DMS79 treated with DMSO at 0.1 percent for 48 hours (cell line): Measurements from ENCODE around the gene EZH1.
"Not testable (repeated sequence)": the region's sequence is repeated elsewhere in the genome, so short reads cannot be mapped to it uniquely, and the experiment has no call there.

Experiments used
- DNase-seq: peaks from one replicate; lab custom pipeline; 2025; lab: John Stamatoyannopoulos, UW

The EZH1 gene

DNA sequence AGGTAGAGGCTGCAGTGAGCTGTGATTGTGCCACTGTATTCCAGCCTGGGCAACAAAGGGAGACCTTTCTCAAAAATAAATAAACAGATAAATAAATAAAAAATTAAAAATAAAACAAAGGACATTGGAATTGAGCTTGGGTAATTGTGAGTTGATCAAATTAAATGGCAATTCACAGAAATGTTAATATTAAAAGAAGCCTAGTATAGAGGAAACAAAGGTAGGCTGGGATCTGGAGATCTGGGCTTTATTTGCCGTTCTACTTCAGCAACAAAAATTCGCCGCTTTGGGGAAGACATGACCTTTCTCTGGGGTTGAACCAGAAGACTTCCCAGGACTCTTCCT lies 28.1 kb upstream of the EZH1 start:
- DNase-seq = no peak

GRCh38 chr17:42769964-42770363 lies 25.1 kb upstream of the EZH1 start:
- DNase-seq = not testable (repeated sequence)

DNA sequence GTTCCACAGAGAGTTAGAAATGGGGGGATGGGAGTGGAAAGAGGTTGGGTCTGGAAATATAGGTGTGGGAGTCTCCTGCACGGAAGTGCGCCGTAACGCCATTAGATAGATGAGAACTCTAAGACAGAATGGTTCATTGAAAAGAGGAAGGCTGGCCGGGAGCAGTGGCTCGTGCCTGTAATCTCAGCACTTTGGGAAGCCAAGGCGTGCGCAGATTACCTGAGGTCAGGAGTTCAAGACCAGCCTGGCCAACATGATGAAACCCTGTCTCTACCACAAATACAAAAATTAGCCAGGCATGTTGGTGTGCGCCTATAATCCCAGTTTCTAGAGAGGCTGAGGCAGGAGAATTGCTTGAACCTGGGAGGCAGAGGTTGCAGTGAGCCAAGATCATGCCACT lies 23.2 kb upstream of the EZH1 start:
- not testable (repeated sequence) for DNase-seq

DNA sequence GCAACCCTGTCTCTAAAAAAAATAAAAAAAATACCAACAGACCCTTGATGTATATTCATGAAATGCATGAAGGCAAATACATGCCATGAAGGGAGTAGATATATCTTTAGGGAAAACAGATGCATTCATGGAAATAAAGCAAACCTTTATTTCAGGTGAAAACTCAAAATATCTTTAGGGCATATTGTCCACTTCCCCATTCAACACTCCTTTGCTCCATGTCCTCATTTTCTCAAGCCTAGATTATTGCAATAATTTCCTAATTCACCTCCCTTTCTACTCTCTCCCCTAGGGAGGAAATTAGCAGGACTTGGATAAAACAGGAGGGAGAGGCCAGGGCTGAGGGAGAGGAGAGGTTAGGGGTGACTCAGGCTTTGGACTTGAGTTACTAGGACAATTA lies 22.7 kb upstream of the EZH1 start:
- DNase-seq = no peak

DNA sequence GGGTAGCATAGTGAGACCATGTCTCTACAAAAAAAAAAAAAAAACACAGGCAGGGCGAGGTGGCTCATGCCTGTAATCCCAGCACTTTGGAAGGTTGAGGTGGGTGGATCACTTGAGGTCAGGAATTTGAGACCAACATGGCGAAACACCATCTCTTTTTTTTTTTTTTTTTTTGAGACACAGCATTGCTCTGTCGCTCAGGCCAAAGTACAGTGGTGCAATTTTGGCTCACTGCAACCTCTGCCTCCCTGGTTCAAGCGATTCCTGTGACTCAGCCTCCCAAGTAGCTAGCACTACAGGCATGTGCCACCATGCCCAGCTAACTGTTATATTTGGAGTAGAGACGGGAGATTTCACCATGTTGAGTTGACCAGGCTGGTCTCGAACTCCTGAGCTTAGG lies 21.3 kb upstream of the EZH1 start:
- DNase-seq = no peak

DNA sequence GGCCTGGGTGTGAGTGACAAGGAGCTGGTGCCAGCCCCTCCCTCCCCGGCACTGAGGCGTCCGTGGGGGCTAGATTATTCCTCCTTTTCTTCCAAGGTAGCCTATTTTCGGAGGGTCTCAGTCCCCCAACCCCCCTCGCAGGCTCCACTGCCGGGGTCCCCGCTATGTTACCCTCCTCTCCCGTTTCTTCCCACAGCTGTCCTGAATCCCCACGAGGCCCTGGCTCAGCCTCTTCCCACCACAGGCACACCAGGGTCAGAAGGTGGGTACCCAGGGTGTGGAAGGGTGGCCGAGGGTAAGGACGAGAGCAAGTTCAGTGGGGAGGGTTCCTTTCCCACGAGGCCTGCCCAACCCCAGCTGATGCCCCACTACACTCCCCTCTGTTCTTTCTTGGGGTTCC lies 16.8 kb upstream of the EZH1 start:
- no peak for DNase-seq

DNA sequence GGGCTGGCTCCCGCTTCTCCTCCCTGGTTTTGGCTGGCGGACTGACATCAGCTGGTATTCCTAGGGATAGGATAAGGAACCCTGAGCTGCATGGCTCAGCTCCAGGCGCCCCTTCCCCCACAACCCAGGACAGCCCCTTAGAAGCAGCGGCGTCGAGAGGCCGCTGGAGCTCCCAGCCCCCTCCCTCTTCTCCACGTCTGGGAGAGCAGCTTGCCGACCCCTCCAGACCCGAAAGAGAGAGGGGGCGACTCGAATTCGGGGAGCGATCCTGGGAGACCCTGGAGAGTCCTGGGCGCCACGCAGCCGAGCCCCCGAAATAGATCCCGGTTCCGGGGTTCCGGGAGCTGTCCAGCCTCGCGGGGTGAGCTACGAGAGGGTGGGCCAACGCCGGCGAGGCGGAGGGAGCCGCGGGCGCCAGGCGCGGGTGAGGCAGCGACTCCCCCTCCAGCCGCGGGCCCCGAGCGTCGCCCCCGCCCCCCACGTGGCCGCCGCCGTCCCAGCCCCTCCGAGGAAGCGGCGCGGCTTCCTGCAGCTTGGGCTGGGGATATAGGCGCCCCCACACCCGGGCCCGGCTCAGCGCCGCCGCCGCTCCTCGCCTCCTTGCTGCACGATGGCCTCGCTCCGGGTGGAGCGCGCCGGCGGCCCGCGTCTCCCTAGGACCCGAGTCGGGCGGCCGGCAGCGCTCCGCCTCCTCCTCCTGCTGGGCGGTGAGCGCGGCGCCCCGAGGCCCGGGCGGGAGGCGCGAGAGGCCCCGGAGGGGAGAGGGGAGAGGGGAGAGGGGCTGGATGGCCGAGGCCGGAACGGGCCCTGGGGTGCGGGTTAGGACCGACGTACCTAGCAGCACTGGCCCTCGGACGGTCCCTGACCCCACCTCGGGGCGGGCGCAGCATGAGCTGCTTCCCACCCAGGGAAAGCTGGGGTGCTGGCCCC lies 16.1 kb upstream of the EZH1 start, which contains the start of gene RAMP2:
Gene RAMP2, plus strand, starts transcription at position 576 of the 930 bp plus-strand sequence. Its CDS starts 35 bp downstream, at position 611.
- peak; percentile 31 for DNase-seq

DNA sequence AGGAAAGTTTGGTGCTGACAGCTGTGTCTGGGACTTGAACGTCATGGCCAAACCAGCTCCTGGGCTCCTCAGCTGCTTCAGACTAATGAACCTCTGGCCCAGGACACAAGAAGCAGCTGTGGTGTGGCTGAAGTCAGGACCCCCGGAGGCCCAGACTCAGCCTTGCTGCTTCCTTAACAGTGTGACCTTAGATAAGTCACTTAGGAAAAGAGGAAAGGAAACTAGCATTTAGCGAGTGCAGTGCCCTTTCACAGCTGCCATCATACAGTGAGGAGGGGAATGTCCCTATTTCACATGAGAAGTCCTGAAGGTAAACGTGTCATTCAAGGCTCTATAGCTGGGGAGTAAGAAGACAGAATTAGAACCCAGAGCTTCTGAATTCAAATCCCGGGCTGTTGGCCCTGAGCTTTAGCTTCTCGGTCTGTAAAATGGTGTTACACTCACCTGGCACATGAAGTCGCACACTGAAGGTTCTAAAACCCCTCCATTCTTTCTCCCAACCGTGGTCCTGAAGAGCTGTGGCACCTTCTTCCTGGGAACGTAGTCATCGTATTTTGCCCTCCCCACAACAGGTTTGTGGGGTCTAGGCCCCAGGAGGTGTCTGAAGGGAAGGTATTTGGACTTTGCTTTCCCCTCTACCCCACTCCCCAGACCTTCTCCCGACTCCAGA lies 15.3 kb upstream of the EZH1 start:
- no peak for DNase-seq

GRCh38 chr17:42754782-42755181 lies 9.9 kb upstream of the EZH1 start:
- DNase-seq = peak; percentile 67

GRCh38 chr17:42751628-42752027 lies 6.8 kb upstream of the EZH1 start:
- DNase-seq = no peak

- DNase-seq = no peak
These were observed 6.0 kb upstream of the EZH1 start for GRCh38 chr17:42750739-42751344.

- DNase-seq = no peak
These were observed 4.3 kb upstream of the EZH1 start for GRCh38 chr17:42748908-42749798.

GRCh38 chr17:42748202-42748907 lies 3.5 kb upstream of the EZH1 start:
- DNase-seq = no peak

DNA sequence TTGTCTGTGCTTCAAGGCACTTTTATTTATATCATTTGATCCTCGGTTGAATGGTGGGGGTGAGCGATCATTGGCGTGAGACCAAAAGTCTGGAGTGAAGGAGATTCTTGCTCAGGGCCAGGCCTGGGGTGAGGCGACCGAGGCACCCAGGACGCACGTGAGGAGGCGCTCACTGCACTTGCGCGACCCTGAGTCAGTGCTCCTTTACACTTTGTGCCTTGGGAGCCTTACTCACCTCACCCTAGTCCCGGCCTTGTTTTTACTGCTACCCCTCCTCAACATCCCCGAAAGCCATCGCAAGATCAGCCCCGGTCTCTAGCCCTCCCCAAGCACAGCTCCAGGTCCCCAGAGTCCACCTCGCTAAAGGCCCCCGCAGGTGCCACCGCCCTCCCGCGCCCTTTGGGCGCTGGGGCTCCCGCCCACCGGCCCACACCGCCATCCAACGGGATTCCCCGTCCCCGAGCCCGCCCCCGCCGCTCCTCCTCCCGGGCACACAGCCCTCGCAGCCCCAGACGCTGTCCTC lies 496 bp downstream of the EZH1 start:
- peak; percentile 53 for DNase-seq

GRCh38 chr17:42743595-42744282 lies 1.1 kb downstream of the EZH1 start:
- peak; percentile 40 for DNase-seq

- DNase-seq = not testable (repeated sequence)
These were observed 1.9 kb downstream of the EZH1 start for GRCh38 chr17:42742916-42743315.

- DNase-seq = no peak
These were observed 4.1 kb downstream of the EZH1 start for GRCh38 chr17:42740699-42741098.

- DNase-seq = no peak
These were observed 19.7 kb downstream of the EZH1 start for GRCh38 chr17:42725143-42725542.

GRCh38 chr17:42723636-42724035 lies 21.2 kb downstream of the EZH1 start:
- no peak for DNase-seq

GRCh38 chr17:42720996-42721583 lies 23.8 kb downstream of the EZH1 start:
- DNase-seq = peak; percentile 46
